ENCODE results near the gene ABCA7. TPM values are rescaled to one million over a fixed set of nuclear protein-coding genes. Genes with fewer than 3 reads are reported as not detected.
A peak's percentile ranks its signal among the peaks of the same experiment; 100 is the strongest.

ABCA7 gene
- total and polyA plus RNA-seq, 2 of the 8 experiments (the other 6 are each of a cell fraction or from before 2014, with no cell fraction given) = 10.4 to 25.6 TPM

- Histone ChIP-seq H4K20me1 (replicated peaks in 1 of 2; ENCODE audit: control insufficient read depth in 1 of 2, insufficient read depth in 2 of 2, low read length in 2 of 2) (peaks cover 9 to 23% of the 10 kb centered on the region in 2 experiments), H3K27ac (ENCODE audit: low read depth, low read length) (no peak overlapping the region), H2BK120ac (replicated peaks; ENCODE audit: low read depth, low read length) (no peak overlapping the region), H3K27me3 (replicated peaks in 1 of 4; ENCODE audit: control insufficient read depth in 3 of 4, extremely low read depth in 1 of 4, insufficient read depth in 3 of 4, low read length in 3 of 4) (no peaks in the 10 kb centered on the region), H3K56ac (replicated peaks; ENCODE audit: insufficient read length, low read depth, low read length) (no peak overlapping the region), H3K79me2 (ENCODE audit: control insufficient read depth in 1 of 2, insufficient read depth in 2 of 2, low read length in 2 of 2) (0 out of 4 replicates have a peak, but pooled peaks cover 0 to 2% of the 10 kb centered on the region in 2 experiments), H3K9ac (replicated peaks in 1 of 4; ENCODE audit: extremely low read depth in 1 of 4, low read depth in 3 of 4, low read length in 3 of 4) (no peak overlapping the region), H3K9me3 (ENCODE audit: insufficient read depth in 2 of 2, low read depth in 1 of 2, low read length in 1 of 2) (no peaks in the 10 kb centered on the region), H3K4me1 (replicated peaks in 1 of 4; ENCODE audit: control insufficient read depth in 3 of 4, insufficient read depth in 4 of 4, low read length in 3 of 4) (peaks cover 0 to 6% (median 4%) of the 10 kb centered on the region in 4 experiments; a peak in 3 of 7 replicates), H3K14ac (ENCODE audit: insufficient read length) (no peak overlapping the region), H3K23me2 (ENCODE audit: low read depth, low read length) (peaks cover 2% of the 10 kb centered on the region; the same call in 1 of the 2 replicates), H2AK5ac (ENCODE audit: low read depth, low read length) (no peak overlapping the region; the same call in 1 of the 2 replicates), H4K8ac (ENCODE audit: extremely low read depth, insufficient read depth, low read length) (no peak overlapping the region), H2AFZ (ENCODE audit: low read length) (no peak overlapping the region), H2BK20ac (ENCODE audit: low read length) (no peak overlapping the region), H2BK5ac (ENCODE audit: low read depth, low read length) (no peak overlapping the region), H3K36me3 (ENCODE audit: control insufficient read depth in 2 of 4, insufficient read depth in 4 of 4, low read length in 3 of 4) (peaks cover 4 to 38% (median 18%) of the 10 kb centered on the region in 4 experiments; a peak in 6 of 8 replicates), H3K4me3 (ENCODE audit: extremely low read depth in 1 of 4, insufficient read depth in 2 of 4, low read depth in 3 of 4, low read length in 4 of 4) (no peak overlapping the region), H3K4ac (replicated peaks; ENCODE audit: insufficient read length, low read depth, low read length) (no peak overlapping the region), H4K91ac (replicated peaks; ENCODE audit: insufficient read length, low read length) (no peak overlapping the region), H2BK15ac (ENCODE audit: low read length) (no peak overlapping the region), H3K4me2 (ENCODE audit: insufficient read depth in 1 of 2, low read depth in 2 of 2, low read length in 2 of 2) (no peak overlapping the region), H3K79me1 (ENCODE audit: low read depth, low read length) (no peaks in the 10 kb centered on the region; the same call in 1 of the 2 replicates), H2BK12ac (ENCODE audit: low read depth, low read length) (no peak overlapping the region), H4K5ac (ENCODE audit: insufficient read length, low read depth, low read length) (no peak overlapping the region), H3K23ac (ENCODE audit: insufficient read length) (no peak overlapping the region), H3K18ac (ENCODE audit: extremely low read depth, low read length) (no peak overlapping the region)
- ChIA-PET POLR2A (ENCODE audit: partially characterized antibody) (interaction anchor here (0.9 to 1.5 kb wide), 7 partner anchors 10 to 278 kb away, joined by 3 to 9 read pairs (median 4); partner anchors contain the start of genes CIRBP and CNN2), CTCF (ENCODE audit: partially characterized antibody) (interaction anchor here (0.6 to 2.3 kb wide), 5 partner anchors 14 to 316 kb away, joined by 3 to 5 read pairs (median 3); no protein-coding TSS in a partner anchor)
- FAIRE-seq = no peak
- 95% methylated on average over 20 of the region's 47 CpGs; no CpG with 5 or more reads in 1 of the 2 experiments for WGBS, 2 experiments (ENCODE audit: extremely low coverage in 1 of 2, insufficient coverage in 1 of 2, insufficient read length in 1 of 2, insufficient replicate concordance in 2 of 2, low coverage in 1 of 2, low lambda C conversion rate in 2 of 2, missing lambda C conversion rate in 1 of 2)
- peak in 1 of 2 experiments; percentile 86 for DNase-seq (ENCODE audit: low read depth in 1 of 2, low spot score in 2 of 2)
- TF ChIP-seq CHD2 (IDR thresholded peaks at IDR 0.05; ENCODE audit: low read length) (no peak), BRCA1 (IDR thresholded peaks at IDR 0.05; ENCODE audit: low read depth, low read length) (no peak), HDAC2 (IDR thresholded peaks at IDR 0.05; ENCODE audit: borderline replicate concordance in 1 of 2, low read depth in 2 of 2, low read length in 2 of 2) (no peak), POLR2A (IDR thresholded peaks at IDR 0.05; ENCODE audit: control extremely low read depth in 1 of 2, low read depth in 2 of 2, low read length in 2 of 2) (no peak), MAX (IDR thresholded peaks at IDR 0.05) (no peak), CHD1 (IDR thresholded peaks at IDR 0.05; ENCODE audit: low read depth, low read length) (no peak), RFX5 (IDR thresholded peaks at IDR 0.05; ENCODE audit: borderline replicate concordance, low read depth, low read length) (no peak), RBBP5 (IDR thresholded peaks at IDR 0.05; ENCODE audit: borderline replicate concordance, low read depth, low read length) (no peak), EGR1 (IDR thresholded peaks at IDR 0.05; ENCODE audit: borderline replicate concordance, low read depth, low read length) (no peak), TBP (IDR thresholded peaks at IDR 0.05; ENCODE audit: low read depth, low read length) (no peak)
- TF ChIP-seq, protein P1, sequence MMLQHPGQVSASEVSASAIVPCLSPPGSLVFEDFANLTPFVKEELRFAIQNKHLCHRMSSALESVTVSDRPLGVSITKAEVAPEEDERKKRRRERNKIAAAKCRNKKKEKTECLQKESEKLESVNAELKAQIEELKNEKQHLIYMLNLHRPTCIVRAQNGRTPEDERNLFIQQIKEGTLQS (IDR thresholded peaks at IDR 0.05; ENCODE audit: insufficient read depth, low read depth, low read length) = no peak
Observed at GRCh38 chr19:991174-991931, 48.6 kb upstream of the ABCA7 start.
